ENCODE data around the gene GPAT3. TPM values are rescaled to one million over a fixed set of nuclear protein-coding genes. Genes with fewer than 3 reads are reported as not detected.
A peak's percentile ranks its signal among the peaks of the same experiment; 100 is the strongest.

The GPAT3 gene
- total RNA-seq, 2 donors from 2014 or later, result 1.8 to 4.3 TPM

- no peak overlapping the region for H3K4me3 ChIP-seq
- DNase-seq (no peak), ATAC-seq (no peak)
- H3K27me3 ChIP-seq, result no peaks in the 10 kb centered on the region
- WGBS, 2 donors, result 84 to 86% methylated on average over 10 of the region's 10 CpGs
- TF ChIP-seq POLR2A (IDR thresholded peaks at IDR 0.05), result no peak
- TF ChIP-seq CTCF (IDR thresholded peaks at IDR 0.05), result no peak
- no peaks in the 10 kb centered on the region for H3K36me3 ChIP-seq (replicated peaks in 1 of 2; ENCODE audit: insufficient read depth in 1 of 2, low read depth in 2 of 2)
- H3K9me3 ChIP-seq, result no peaks in the 10 kb centered on the region
- intact Hi-C loops (cut with DNase I), result no loop called here
- H3K27ac ChIP-seq, result peak overlapping the region in 1 of 4 donors; percentile 59
- H3K4me1 ChIP-seq, result peaks cover 9% of the 10 kb centered on the region
These were observed 45.7 kb downstream of the GPAT3 start for GRCh38 chr4:83581411-83582288.

- intact Hi-C loops (cut with DNase I), result no loop called here
- H3K27me3 ChIP-seq, result no peaks in the 10 kb centered on the region
- no peak for TF ChIP-seq POLR2A (IDR thresholded peaks at IDR 0.05)
- peak in 1 of 7 experiments; percentile 13 for TF ChIP-seq CTCF (IDR thresholded peaks at IDR 0.05)
- H3K9me3 ChIP-seq, result no peaks in the 10 kb centered on the region
- H3K36me3 ChIP-seq (replicated peaks in 1 of 2; ENCODE audit: insufficient read depth in 1 of 2, low read depth in 2 of 2), result no peaks in the 10 kb centered on the region
- H3K4me1 ChIP-seq, result peaks cover 9% of the 10 kb centered on the region
- peak; percentile 96 for ATAC-seq
- DNase-seq, result peak; percentile 65 to 80 (median 72)
- 21 to 24% methylated on average over 7 of the region's 7 CpGs for whole genome bisulfite sequencing, 2 donors
- no peak overlapping the region for H3K4me3 ChIP-seq
- peak overlapping the region in 2 of 4 donors; percentile 44 to 59 for H3K27ac ChIP-seq
These were observed 46.4 kb downstream of the GPAT3 start for GRCh38 chr4:83582289-83582785.

GRCh38 chr4:83585982-83586508 is 50.1 kb downstream of the GPAT3 start:
- TF ChIP-seq POLR2A (IDR thresholded peaks at IDR 0.05) (no peak), CTCF (IDR thresholded peaks at IDR 0.05) (no peak)
- Histone ChIP-seq H3K9me3 (no peaks in the 10 kb centered on the region), H3K27me3 (no peaks in the 10 kb centered on the region), H3K36me3 (replicated peaks in 1 of 2; ENCODE audit: insufficient read depth in 1 of 2, low read depth in 2 of 2) (no peaks in the 10 kb centered on the region), H3K4me1 (peaks cover 9% of the 10 kb centered on the region), H3K4me3 (no peak overlapping the region), H3K27ac (no peak overlapping the region)
- intact Hi-C loops (cut with DNase I), result no loop called here
- no peak for DNase-seq
- no peak for ATAC-seq
- WGBS, 2 donors, result 84 to 87% methylated on average over 6 of the region's 6 CpGs

GRCh38 chr4:83589279-83589678 is 53.4 kb downstream of the GPAT3 start:
- TF ChIP-seq POLR2A (IDR thresholded peaks at IDR 0.05), result no peak
- TF ChIP-seq CTCF (IDR thresholded peaks at IDR 0.05), result no peak
- no peaks in the 10 kb centered on the region for H3K36me3 ChIP-seq (replicated peaks in 1 of 2; ENCODE audit: insufficient read depth in 1 of 2, low read depth in 2 of 2)
- no peak for ATAC-seq
- no peak overlapping the region for H3K4me3 ChIP-seq
- WGBS, 2 donors, result 81 to 85% methylated on average over 3 of the region's 3 CpGs
- no peak for DNase-seq
- no peaks in the 10 kb centered on the region for H3K9me3 ChIP-seq
- no peaks in the 10 kb centered on the region for H3K4me1 ChIP-seq
- H3K27ac ChIP-seq, result no peak overlapping the region
- intact Hi-C loops (cut with DNase I), result no loop called here
- H3K27me3 ChIP-seq, result no peaks in the 10 kb centered on the region

Data from body of pancreas (tissue), 4 donors.